ENCODE results near the gene BMP3.

Gene BMP3

DNA sequence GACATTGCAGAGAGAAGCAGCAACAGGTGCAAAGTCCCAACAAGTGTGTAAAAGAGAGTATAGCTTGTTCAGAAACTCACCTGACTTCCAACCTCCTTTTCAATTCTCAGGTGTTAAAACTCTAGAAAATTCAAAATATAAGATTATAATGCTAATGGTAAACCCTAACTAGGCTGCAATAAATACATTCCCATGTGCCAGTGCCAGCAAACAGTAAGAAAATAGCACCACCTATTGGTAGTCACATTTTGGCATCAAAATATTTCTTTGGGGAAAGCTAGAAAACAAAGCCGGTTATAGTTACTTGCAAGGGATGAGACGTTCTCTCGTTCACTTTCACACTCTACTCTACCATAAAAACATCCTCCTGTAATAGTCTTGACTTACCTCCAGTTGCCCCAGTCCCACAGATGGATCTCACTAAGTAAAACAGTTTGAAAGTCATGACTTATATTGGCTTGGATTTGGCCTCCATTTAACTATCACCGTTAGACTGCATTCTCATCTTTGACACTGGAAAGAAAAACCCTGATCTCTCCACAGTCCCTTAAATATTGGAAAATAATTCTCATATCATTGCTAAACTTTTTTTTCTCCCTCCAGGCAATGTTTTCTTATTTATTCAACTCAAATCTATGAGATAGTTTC is 9.6 kb downstream of the BMP3 start:
- in situ Hi-C loops (cut with MboI; ENCODE audit: low sequenced_read_pairs): no loop called here

DNA sequence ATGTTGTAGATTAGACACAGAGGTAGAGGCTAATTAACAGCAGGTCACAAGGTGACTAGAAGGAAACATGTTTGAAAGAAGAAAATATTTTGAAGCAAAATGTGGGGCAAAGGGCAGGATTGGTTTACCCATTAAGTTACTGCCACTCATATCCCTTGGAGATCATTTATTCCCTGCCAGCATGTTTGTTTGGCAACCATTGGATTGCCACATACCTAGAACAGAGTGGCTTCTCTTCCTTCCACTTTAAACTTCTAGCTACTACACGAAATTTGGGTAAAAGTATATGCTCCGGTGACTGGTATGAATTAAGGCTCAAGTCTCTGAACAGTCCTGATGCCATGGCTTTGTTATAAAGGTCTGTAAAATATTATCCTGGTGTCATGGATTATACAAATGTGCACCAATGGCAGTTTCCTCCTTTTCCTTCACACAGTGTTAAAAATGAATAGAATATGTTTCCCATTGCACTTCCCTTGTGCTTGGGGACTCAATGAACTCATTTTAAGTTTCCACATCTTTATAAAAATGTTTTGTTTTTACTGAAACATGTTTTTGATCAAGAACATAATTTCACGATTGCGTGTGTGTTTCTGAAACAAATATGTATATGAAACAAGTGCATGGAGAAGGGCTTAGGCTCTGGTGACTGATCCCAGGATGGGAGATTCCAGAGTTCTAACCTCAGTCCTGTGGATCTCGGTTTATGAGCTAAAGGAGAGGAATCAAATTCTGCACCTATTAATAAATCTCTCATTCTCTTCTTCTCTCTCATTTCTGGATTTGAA is 12.3 kb downstream of the BMP3 start:
- in situ Hi-C loops (cut with MboI; ENCODE audit: low sequenced_read_pairs): no loop called here

DNA sequence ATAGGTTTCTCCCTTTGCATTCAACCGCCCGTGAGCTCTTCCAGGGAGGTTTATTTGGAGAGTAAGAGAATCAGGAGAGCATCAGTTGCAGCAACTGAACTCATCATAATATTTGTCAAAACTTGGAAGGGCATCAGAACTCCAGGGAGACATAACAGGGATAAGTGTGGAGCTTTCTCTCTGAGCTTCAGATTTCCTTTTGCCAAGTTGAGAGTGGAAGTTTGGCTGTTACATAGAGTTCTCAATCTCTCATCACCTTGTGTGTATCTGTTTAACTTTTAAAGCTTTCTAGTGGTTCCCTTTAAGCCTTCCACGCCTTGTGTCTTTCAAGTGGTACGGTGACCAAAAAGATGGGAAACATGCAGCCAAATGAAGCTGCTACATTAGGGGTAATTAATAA is 18.8 kb downstream of the BMP3 start:
- in situ Hi-C loops (cut with MboI; ENCODE audit: low sequenced_read_pairs): no loop called here

- in situ Hi-C loops (cut with MboI; ENCODE audit: low sequenced_read_pairs): no loop called here
Observed at GRCh38 chr4:81049907-81050306, 19.4 kb downstream of the BMP3 start.

GRCh38 chr4:81052119-81053068 is 21.9 kb downstream of the BMP3 start:
- in situ Hi-C loops (cut with MboI; ENCODE audit: low sequenced_read_pairs): no loop called here

DNA sequence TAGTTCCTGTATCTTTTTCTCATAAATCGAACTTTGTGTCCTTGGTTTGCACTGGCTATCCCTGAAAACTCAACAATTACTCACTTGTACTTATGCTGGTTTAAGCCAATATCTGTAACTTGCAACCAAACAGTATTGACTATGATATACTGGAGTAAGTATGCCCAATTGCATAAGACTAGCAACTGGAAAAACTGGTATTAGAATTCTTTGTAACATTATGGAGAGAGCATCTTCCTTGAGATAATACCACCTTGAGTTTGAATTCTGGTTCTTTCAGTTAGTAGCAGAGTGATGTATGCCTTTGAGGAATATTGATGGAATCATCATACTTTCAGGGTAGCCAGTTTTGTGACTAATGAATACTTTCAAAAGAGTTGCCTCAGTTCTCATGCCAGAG is 28.1 kb downstream of the BMP3 start:
- in situ Hi-C loops (cut with MboI; ENCODE audit: low sequenced_read_pairs): no loop called here

GRCh38 chr4:81060587-81061343 is 30.3 kb downstream of the BMP3 start:
- in situ Hi-C loops (cut with MboI; ENCODE audit: low sequenced_read_pairs): no loop called here

- in situ Hi-C loops (cut with MboI; ENCODE audit: low sequenced_read_pairs): no loop called here
Observed at GRCh38 chr4:81061344-81061730, 30.8 kb downstream of the BMP3 start.

- in situ Hi-C loops (cut with MboI; ENCODE audit: low sequenced_read_pairs): no loop called here
Observed at GRCh38 chr4:81062001-81062400, 31.5 kb downstream of the BMP3 start.

GRCh38 chr4:81065446-81065845 is 34.9 kb downstream of the BMP3 start:
- in situ Hi-C loops (cut with MboI; ENCODE audit: low sequenced_read_pairs): no loop called here

DNA sequence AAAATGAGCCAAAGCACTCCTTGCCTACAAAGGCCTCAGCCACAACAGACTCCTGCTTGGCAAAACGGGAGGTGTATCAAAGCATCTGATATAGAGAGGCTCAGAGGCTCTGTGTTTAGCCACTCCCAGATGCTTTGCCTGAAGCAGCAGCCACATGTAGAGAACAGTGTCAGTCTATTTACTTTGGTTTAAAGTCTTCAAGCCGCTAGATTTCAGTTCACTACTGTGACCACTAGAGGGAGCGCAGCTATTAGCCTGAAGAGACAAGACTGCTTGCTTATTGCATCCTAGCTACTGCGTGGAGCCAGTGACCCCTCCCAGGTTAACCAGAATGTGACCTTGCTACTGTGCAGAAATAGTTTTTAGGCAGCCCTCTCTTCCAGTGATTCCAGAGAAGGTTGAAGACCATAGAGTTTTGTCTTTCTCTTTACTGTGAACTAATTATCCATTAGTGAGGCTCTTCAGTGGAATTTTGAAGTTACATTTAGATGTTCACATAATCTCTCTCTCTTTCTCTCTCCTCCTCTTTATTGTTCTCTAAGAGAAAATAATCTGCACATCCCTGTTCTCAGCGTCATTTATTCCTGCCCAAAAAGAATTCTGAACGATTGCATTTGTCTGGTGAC is 39.3 kb downstream of the BMP3 start:
- in situ Hi-C loops (cut with MboI; ENCODE audit: low sequenced_read_pairs): no loop called here

- in situ Hi-C loops (cut with MboI; ENCODE audit: low sequenced_read_pairs): no loop called here
Observed at GRCh38 chr4:81071013-81071412, 40.5 kb downstream of the BMP3 start.

- in situ Hi-C loops (cut with MboI; ENCODE audit: low sequenced_read_pairs): no loop called here
Observed at GRCh38 chr4:81081156-81081555, 50.6 kb downstream of the BMP3 start.

DNA sequence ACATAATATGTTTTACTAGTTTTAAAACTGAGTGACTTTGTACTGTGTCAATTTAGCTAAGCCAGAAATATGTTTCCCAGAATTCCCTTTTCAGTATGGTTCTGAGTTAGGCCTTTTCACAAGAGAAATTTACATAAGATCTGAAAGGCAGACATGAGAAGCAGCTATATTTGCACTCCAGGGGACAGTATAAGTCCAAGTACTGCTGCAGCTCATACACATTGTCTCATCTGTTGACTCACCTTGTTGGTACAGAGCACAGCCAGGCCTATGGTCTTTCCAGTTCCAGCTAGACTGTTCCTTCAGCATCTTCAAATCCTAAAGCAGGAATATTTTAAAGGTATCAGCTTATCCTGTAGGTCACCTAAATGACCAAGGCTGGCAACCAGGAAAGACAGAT is 53.5 kb downstream of the BMP3 start:
- in situ Hi-C loops (cut with MboI; ENCODE audit: low sequenced_read_pairs): no loop called here

- in situ Hi-C loops (cut with MboI; ENCODE audit: low sequenced_read_pairs): no loop called here
Observed at GRCh38 chr4:81084634-81085033, 54.1 kb downstream of the BMP3 start.

DNA sequence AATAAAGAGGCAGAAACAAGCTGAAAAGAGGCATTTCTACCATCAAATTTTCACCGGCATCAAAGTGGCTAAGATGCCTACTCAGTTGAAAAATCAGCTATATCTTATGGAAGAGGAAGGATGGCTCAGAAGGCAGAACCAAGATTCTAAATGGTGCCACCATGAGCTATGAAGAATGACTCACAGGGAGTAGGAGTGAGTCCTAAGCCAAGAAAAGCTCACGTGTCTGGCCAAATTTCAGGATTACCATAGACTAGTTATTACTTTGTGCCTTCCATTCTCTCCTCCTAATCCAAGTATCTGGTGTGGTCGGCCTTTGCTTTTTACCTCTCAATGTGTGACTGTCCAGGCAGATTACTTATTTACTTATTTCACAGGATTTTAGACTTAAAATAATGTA is 54.8 kb downstream of the BMP3 start:
- in situ Hi-C loops (cut with MboI; ENCODE audit: low sequenced_read_pairs): no loop called here

DNA sequence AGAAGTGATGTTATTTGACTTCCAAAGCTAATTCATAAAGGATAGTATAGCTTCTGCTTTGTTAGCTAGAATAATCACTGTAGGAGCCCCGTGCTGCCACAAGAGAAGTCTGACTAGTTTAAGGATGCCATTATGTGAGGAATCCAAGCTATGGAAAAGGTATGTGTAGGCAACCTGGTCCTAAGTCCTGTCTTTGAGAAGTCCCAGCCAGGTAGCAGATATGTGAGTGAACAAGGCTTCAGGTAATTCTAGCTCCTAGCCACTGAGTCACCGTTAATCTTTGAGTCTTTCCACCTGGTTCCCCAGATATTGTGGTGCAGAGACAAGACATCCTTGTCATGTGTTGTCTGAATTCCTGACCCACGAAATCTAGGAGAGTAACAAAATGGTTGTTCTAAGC is 55.5 kb downstream of the BMP3 start:
- in situ Hi-C loops (cut with MboI; ENCODE audit: low sequenced_read_pairs): no loop called here

- in situ Hi-C loops (cut with MboI; ENCODE audit: low sequenced_read_pairs): no loop called here
Observed at GRCh38 chr4:81093720-81094401, 63.4 kb downstream of the BMP3 start.

GRCh38 chr4:81095389-81095788 is 64.9 kb downstream of the BMP3 start:
- in situ Hi-C loops (cut with MboI; ENCODE audit: low sequenced_read_pairs): no loop called here

DNA sequence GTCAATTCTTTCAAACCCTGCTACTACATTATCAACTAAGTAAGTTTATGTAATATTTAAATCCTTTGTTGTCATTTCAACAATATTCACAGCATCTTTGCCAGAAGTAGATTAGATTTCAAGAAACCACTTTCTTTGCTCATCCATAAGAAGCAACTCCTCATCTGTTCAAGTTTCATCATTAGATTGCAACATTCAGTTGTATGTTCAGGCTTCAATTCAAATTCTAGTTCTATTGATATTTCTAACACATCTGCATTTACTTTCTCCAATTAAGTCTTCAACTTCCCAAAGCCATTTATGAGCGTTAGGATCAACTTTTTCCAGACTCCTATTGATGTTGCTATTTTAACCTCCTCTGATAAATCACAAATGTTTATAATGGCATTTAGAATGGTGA is 66.1 kb downstream of the BMP3 start:
- in situ Hi-C loops (cut with MboI; ENCODE audit: low sequenced_read_pairs): no loop called here
